Measurements from ENCODE around the gene C6. TPM values are rescaled to one million over a fixed set of nuclear protein-coding genes. Genes with fewer than 3 reads are reported as not detected.
A peak's percentile ranks its signal among the peaks of the same experiment; 100 is the strongest.

Gene C6
- total RNA-seq, 2 donors from 2014 or later, result 40.7 to 50.8 TPM

DNA sequence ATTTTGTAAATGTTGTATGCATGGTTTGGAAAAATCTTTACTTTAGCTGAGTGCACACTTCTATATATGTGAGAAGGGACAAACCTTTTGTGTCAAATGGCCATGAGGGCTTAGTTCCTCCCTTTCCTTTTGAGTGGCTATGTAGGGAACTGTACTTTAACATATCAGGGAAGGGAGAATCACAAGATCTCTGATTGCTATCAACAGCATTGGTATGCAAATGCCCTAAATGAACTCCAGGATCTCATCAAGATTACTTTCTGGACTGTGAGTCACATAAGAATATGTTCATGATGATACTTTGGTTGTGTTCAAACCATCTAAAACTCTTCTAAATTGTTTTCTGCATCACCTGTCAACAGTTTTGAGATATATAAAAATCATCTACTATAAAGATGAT, 111.0 kb downstream of the C6 start:
- no peaks in the 10 kb centered on the region for H3K36me3 ChIP-seq (replicated peaks in 1 of 2; ENCODE audit: insufficient read depth in 1 of 2, low read depth in 2 of 2)
- ATAC-seq (no peak), DNase-seq (no peak)
- TF ChIP-seq POLR2A (IDR thresholded peaks at IDR 0.05), result no peak
- TF ChIP-seq, protein P1, sequence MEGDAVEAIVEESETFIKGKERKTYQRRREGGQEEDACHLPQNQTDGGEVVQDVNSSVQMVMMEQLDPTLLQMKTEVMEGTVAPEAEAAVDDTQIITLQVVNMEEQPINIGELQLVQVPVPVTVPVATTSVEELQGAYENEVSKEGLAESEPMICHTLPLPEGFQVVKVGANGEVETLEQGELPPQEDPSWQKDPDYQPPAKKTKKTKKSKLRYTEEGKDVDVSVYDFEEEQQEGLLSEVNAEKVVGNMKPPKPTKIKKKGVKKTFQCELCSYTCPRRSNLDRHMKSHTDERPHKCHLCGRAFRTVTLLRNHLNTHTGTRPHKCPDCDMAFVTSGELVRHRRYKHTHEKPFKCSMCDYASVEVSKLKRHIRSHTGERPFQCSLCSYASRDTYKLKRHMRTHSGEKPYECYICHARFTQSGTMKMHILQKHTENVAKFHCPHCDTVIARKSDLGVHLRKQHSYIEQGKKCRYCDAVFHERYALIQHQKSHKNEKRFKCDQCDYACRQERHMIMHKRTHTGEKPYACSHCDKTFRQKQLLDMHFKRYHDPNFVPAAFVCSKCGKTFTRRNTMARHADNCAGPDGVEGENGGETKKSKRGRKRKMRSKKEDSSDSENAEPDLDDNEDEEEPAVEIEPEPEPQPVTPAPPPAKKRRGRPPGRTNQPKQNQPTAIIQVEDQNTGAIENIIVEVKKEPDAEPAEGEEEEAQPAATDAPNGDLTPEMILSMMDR (IDR thresholded peaks at IDR 0.05), result no peak
- H3K4me1 ChIP-seq, result no peaks in the 10 kb centered on the region
- no peak overlapping the region for H3K27ac ChIP-seq
- H3K4me3 ChIP-seq, result no peak overlapping the region
- H3K27me3 ChIP-seq, result no peaks in the 10 kb centered on the region
- H3K9me3 ChIP-seq, result no peaks in the 10 kb centered on the region
- intact Hi-C loops (cut with DNase I), result no loop called here

GRCh38 chr5:41097642-41098041, 115.7 kb downstream of the C6 start:
- no peaks in the 10 kb centered on the region for H3K36me3 ChIP-seq (replicated peaks in 1 of 2; ENCODE audit: insufficient read depth in 1 of 2, low read depth in 2 of 2)
- DNase-seq, result no peak
- H3K9me3 ChIP-seq, result no peaks in the 10 kb centered on the region
- no peak for TF ChIP-seq POLR2A (IDR thresholded peaks at IDR 0.05)
- TF ChIP-seq, protein P1 (IDR thresholded peaks at IDR 0.05), result no peak
- no peak overlapping the region for H3K4me3 ChIP-seq
- H3K4me1 ChIP-seq, result no peaks in the 10 kb centered on the region
- H3K27ac ChIP-seq, result no peak overlapping the region
- intact Hi-C loops (cut with DNase I), result no loop called here
- H3K27me3 ChIP-seq, result no peaks in the 10 kb centered on the region
- 44 to 72% methylated on average over 2 of the region's 2 CpGs for WGBS, 2 donors
- no peak for ATAC-seq

GRCh38 chr5:41095324-41096101, 117.8 kb downstream of the C6 start:
- H3K27me3 ChIP-seq, result no peaks in the 10 kb centered on the region
- TF ChIP-seq POLR2A (IDR thresholded peaks at IDR 0.05), result no peak
- TF ChIP-seq, protein P1 (IDR thresholded peaks at IDR 0.05), result no peak
- H3K4me3 ChIP-seq, result no peak overlapping the region
- H3K27ac ChIP-seq, result no peak overlapping the region
- peaks cover 0 to 7% (median 0%) of the 10 kb centered on the region in 3 donors for H3K9me3 ChIP-seq
- H3K4me1 ChIP-seq, result no peaks in the 10 kb centered on the region
- ATAC-seq, result no peak
- 51 to 58% methylated on average over 5 of the region's 5 CpGs for WGBS, 2 donors
- intact Hi-C loops (cut with DNase I), result no loop called here
- H3K36me3 ChIP-seq (replicated peaks in 1 of 2; ENCODE audit: insufficient read depth in 1 of 2, low read depth in 2 of 2), result no peaks in the 10 kb centered on the region
- no peak for DNase-seq

DNA sequence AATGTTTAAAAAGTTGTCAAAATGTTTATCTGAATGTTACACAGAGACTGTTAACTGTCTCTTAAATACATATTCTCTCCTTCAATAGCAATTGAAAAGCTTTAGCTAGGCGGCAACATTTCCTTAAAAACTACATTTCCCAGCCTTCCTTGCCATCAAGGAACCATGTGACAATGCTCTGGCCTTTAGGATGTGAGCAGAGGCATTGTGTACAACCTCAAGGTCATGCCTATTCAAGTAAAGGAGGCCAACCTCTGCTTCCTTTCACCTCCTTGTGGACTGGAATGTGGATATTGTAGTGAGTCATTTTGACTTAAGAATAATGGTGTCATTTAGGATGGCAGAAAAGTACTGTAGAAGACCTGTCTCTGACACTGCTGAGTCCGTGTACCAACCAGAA, 118.5 kb downstream of the C6 start:
- H3K4me3 ChIP-seq, result no peak overlapping the region
- peaks cover 0 to 7% (median 0%) of the 10 kb centered on the region in 3 donors for H3K9me3 ChIP-seq
- H3K36me3 ChIP-seq (replicated peaks in 1 of 2; ENCODE audit: insufficient read depth in 1 of 2, low read depth in 2 of 2), result no peaks in the 10 kb centered on the region
- no peak overlapping the region for H3K27ac ChIP-seq
- WGBS, 2 donors, result 64 to 76% methylated on average over 2 of the region's 2 CpGs
- peak; percentile 30 for ATAC-seq
- no peak for DNase-seq
- TF ChIP-seq, protein P1 (IDR thresholded peaks at IDR 0.05), result no peak
- TF ChIP-seq POLR2A (IDR thresholded peaks at IDR 0.05), result no peak
- intact Hi-C loops (cut with DNase I), result no loop called here
- H3K4me1 ChIP-seq, result no peaks in the 10 kb centered on the region
- no peaks in the 10 kb centered on the region for H3K27me3 ChIP-seq

- peaks cover 0 to 7% (median 0%) of the 10 kb centered on the region in 3 donors for H3K9me3 ChIP-seq
- no peaks in the 10 kb centered on the region for H3K4me1 ChIP-seq
- DNase-seq (no peak), ATAC-seq (no peak)
- TF ChIP-seq, protein P1 (IDR thresholded peaks at IDR 0.05), result no peak
- TF ChIP-seq POLR2A (IDR thresholded peaks at IDR 0.05), result no peak
- no peak overlapping the region for H3K27ac ChIP-seq
- H3K4me3 ChIP-seq, result no peak overlapping the region
- intact Hi-C loops (cut with DNase I), result no loop called here
- no peaks in the 10 kb centered on the region for H3K27me3 ChIP-seq
- H3K36me3 ChIP-seq (replicated peaks in 1 of 2; ENCODE audit: insufficient read depth in 1 of 2, low read depth in 2 of 2), result no peaks in the 10 kb centered on the region
- WGBS, 2 donors, result 55 to 58% methylated on average over 1 of the region's 1 CpG
These were observed 119.5 kb downstream of the C6 start for GRCh38 chr5:41093803-41094202.

Measured in body of pancreas (tissue), 4 donors.